GM21360 (cell line): ENCODE measurements around the gene TAF6L.
"Not testable (repeated sequence)": the region's sequence is repeated elsewhere in the genome, so short reads cannot be mapped to it uniquely, and the experiment has no call there.

ENCODE experiments used
- ATAC-seq: cut with Tn5 transposase; IDR thresholded peaks from one replicate; pipeline ENCODE4 v1.9.1; 2021; ENCODE audit warnings: mild to moderate bottlenecking, moderate library complexity; ENCODE audit not compliant: unreplicated experiment

TAF6L gene, protein sequence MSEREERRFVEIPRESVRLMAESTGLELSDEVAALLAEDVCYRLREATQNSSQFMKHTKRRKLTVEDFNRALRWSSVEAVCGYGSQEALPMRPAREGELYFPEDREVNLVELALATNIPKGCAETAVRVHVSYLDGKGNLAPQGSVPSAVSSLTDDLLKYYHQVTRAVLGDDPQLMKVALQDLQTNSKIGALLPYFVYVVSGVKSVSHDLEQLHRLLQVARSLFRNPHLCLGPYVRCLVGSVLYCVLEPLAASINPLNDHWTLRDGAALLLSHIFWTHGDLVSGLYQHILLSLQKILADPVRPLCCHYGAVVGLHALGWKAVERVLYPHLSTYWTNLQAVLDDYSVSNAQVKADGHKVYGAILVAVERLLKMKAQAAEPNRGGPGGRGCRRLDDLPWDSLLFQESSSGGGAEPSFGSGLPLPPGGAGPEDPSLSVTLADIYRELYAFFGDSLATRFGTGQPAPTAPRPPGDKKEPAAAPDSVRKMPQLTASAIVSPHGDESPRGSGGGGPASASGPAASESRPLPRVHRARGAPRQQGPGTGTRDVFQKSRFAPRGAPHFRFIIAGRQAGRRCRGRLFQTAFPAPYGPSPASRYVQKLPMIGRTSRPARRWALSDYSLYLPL

DNA sequence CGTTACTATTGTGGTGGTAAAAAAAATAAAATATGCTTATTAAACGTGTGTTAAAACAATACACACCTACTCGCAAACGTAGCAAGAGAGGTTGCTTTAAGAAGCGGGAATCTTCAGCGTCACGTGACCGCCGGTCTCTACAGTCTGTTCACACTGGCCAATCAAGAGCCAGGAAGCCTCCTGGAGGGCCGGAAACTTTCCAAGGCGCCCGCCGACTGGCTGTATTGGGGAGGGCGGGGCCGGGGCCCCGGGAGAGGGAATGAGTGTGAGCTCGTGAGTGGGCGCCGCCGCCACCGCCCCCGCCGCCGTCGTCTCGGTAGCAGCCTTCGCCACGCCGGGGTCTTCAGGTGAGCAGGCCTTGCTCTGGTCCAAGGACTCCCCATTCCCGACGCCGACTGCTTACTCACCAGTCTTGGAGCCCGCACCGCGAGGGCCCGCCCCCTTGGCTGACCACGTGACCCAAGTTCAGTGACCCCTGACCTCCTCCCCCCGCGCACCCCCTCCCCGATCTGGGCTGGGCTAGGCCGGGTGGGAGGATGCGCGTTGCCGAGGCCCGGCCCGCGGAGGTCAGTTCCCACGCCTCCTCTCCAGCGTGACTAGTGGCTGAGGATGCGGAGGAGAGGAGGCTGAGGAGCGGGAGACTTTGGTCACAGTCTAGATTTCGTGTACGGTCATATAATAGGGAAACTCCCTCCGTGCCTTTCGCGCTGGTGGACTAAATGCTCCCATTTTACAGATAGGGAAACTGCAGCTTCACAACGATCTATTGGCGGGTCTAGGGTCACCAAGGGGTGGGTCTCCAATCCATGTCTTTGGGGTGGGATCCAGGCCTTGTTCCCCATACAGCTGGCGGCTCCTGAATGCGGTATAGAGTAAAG is at the start of gene TAF6L:
Gene TAF6L, plus strand, starts transcription at position 253 of the 878 bp plus-strand sequence. CDS start 4,388 bp downstream, outside the sequence.
- ATAC-seq = peak; percentile 58

DNA sequence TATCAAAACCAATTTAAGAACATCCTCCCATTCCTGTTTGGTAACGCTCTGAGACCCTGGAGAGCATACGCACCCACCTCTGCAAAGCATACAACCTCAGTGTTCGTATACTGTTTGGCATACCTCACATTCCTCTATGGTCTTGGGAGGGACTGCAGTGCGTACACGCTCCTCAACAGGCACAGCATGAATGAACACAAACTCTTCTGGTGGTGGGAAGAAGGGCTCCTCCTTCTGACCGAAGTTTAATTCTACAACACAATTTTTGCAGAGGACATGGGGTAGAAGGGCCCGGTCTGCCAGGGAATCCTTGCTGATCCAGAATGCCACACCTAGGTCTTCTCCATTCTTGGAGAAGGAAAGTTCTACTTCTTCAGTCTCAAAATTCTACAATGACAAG is 49.2 kb upstream of the TAF6L start:
- no peak for ATAC-seq

- no peak for ATAC-seq
Measured at GRCh38 chr11:62724171-62724570, 47.0 kb upstream of the TAF6L start.

DNA sequence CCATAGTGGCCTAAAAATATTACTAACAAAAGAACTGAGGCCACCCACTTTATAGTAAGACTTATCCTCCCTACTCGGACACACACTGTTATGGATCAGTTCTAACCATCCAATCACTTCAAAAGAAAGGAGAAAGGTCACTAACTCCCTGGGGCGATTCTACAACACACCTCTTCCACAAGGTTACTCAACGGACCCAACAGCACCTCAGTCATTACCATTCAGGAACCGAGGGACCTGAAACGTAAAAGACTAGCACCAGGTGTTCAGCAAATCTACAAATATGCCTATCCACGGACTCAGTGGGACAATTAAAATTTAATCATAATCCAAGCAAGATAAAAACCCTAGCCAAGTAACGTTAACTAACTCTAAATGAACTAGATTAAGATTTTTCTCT is 45.5 kb upstream of the TAF6L start:
- no peak for ATAC-seq

DNA sequence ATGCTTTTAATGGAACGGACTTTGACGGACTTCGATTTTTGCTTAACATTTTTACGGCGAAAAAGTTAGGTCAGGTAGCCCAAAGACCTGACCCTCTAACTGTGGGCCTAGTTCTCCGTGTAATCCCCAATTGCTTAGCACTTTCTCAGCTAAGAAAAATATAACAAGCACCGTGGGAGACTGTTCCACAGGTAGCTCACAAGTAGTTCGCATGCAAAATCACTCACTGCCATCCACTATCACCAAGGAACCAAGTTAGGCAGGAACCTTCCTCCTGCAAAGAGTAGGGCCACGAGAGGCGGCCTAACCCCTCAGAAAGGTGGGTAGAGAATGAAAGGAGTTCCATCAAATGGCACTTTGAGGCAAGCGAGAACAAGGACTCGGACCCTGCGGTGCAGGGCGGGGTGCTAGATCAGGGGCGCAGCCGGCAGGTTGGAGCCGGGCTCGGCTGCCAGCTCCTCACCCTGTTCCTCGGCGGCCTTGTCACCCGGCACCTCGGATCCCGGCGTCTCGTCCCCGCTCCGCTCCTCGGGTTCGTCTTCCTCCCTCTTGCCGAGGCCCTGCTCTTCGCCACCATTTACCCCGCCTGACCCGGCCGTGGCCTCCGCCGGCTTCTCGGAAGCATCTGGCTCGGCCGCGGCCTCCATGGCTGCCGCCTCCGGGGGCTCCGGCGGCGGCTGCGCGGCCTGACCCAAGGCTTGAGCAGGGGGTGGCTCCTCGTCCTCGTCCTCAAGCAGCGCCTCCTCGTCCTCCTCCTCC is 44.9 kb upstream of the TAF6L start:
- no peak for ATAC-seq

GRCh38 chr11:62726915-62727164 is 44.4 kb upstream of the TAF6L start:
- no peak for ATAC-seq

DNA sequence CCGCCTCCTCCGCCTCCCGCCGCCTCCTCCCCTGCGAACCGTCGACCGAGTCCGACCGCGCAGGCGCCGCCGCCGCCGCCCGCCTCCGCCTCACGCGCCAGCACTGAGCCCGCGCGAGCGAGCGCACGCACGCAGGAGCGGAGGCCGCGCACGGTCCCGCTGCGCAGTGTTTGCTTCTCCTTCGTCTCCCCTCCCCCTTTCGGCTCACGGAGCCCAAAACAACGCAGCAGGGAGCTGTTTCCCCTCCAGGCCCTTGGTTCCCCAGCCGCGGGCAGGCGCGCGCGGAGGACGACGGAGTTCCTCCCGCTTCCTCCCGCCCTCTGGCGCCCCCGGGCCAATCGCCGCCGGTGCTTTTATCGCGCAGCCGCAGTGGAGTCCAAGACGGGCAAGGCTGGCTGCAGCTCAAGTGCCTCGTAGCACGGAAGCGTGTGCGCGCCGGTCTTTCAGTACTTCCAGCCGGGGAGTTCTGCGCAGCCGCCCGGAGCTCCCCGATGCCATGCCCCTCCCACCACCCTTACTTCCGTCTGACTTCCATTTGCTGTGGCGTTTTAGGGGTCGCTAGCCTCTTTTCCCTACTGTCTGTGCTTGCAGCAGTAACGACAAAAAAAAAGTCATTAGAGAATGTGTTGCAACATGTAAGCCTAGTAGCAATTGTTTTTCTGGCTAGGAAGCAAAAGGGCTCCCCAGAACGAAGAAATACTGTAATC is 43.9 kb upstream of the TAF6L start, which contains the start of gene HNRNPUL2:
Gene HNRNPUL2, minus strand, starts transcription at position 293 of the 707 bp plus-strand sequence. CDS start 301 bp downstream, outside the sequence.
- peak; percentile 67 for ATAC-seq

DNA sequence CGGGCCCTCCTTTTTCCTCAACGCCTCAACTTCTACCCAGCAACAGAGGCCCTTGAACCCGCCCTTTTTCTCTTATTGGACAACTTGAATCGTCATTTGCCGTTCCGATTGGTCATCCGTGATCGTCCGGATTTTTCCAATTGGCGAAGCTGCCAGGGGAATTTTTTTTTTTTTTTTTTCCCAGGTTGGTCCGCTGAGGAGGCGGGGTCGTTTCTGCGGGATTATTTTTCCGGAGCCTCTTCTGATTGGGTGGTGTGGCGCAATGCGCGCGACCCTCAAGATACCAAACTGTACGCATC is 43.4 kb upstream of the TAF6L start:
- ATAC-seq = peak; percentile 48

DNA sequence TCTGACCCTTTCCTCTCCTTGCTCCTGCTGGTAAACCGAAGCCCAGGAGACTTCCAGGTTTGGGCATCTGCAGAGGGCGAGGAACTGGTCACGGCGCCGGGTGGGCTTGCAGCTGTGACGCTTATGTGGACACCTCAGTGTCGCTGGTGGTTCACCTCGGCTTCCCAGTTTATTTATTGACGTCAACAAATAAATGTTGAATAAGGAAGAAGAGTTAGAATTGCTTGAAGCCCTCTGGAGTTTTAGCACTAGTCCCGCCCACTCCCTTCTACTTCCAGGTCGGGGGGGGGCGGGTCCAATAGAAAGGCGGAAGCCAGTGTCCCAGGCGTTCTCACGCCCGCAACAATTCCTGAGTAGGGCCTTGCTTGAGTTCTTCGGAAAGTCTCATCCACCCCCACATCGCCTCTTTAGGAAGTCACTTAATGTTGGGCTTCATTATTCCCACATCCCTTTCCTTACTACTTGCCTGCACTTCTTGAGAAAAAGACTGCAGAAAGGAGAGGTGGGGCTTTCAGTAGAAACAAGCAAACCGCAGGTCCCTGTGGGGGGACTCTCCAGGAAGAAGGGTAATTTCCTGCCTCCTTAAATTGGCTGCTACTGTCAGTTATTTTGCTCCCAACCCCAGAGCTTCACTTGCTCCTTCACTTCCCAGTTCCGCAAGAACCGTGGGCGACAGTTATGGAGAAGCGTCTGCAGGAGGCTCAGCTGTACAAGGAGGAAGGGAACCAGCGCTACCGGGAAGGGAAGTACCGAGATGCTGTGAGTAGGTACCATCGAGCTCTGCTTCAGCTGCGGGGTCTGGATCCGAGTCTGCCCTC is 42.8 kb upstream of the TAF6L start, which contains the start of gene TTC9C:
Gene TTC9C, plus strand, starts transcription at position 316 of the 818 bp plus-strand sequence. Its CDS starts 363 bp downstream, at position 679.
- ATAC-seq = no peak

DNA sequence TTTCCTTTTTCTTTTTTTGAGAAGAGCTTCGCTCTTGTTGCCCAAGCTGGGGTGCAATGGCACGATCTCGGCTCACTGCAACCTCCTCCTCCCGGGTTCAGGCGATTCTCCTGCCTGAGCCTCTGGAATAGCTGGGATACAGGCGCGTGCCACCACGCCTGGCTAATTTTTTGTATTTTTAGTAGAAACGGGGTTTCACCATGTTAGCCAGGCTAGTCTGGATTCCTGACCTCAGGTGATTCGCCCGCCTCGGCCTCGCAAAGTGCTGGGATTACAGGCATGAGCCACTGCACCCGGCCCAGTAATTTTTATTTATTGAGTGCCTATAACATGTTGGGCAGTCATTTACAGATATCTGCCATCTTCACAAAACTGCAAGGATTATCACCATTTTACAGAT is 41.1 kb upstream of the TAF6L start:
- not testable (repeated sequence) for ATAC-seq

- ATAC-seq = no peak
Measured at GRCh38 chr11:62732830-62733229, 38.4 kb upstream of the TAF6L start.

DNA sequence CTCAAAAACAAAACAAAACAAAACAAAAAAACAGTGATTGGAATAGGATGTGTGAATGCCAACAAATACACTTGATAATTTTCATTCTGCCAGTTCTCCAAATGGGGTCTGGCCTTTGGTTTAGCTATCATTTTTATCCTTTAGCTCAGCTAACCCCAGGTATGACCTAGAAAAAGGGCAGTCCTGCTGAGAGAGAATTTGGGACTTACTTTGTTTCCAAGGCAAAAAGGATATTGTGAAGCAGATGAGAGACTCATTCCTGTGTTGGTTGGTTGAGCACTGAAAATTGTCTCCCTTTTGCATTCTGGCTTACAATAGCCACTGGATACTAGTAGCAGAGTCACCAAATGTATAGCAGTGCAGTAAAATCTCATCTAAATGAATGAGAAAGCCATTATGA is 34.0 kb upstream of the TAF6L start:
- ATAC-seq = no peak

- ATAC-seq = no peak
Measured at GRCh38 chr11:62747475-62748160, 23.6 kb upstream of the TAF6L start.

DNA sequence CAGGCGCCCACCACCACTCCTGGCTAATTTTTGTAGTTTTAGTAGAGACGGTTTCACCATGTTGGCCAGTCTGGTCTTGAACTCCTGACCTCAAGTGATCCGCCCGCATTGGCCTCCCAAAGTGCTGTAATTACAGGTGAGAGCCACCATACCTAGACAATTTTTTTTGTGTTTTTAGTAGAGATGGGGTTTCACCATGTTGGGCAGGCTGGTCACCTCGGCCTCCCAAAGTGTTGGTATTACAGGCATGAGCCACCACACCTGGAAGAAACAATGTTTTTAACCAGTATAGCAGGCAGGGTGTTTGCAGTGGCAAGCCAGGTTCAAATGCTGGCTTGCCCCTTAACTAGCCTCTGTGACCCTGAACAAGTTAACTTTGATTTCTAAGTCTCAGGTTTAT is 21.3 kb upstream of the TAF6L start:
- ATAC-seq = not testable (repeated sequence)

- ATAC-seq = no peak
Measured at GRCh38 chr11:62752177-62752785, 18.9 kb upstream of the TAF6L start.

DNA sequence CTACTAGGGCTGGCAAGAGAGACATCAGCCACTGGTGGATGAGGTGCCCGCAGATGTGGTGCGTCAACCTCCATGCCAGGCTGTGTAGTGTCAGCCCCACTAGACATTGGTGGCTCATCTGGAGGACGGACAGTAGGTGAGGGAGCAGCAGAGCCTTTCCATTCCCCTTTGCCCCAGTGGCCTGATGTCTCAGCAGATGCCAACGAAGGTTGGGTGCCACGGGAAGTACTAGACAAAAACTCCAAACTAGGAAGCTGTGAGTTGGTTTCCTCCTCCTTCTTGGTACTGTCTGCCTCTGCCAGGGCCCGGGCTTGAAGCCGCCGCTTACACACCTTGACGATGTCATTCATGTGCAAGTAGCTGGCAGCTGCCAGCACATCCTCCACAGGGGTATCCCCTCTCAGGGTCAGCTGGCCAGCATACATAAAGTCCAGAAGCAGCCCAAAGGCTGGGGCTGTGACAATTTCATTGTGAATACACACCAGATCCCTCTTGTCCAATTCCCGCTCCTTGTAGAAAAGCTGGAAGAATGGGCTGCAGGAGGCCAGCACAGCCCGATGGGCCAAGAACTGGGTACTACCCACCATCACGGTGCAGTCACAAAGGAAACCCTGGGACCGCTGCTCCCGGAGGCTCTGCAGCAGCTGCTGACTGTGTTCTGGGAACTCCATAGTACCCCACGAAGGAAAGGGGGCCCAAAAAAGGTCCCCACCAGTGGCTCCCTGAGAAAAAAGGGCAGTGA is 18.0 kb upstream of the TAF6L start:
- no peak for ATAC-seq

GRCh38 chr11:62753736-62754603 is 17.2 kb upstream of the TAF6L start, which contains the start of gene ZBTB3:
Gene ZBTB3, minus strand, starts transcription at chr11:62754160. Its CDS starts 496 bp downstream, at chr11:62753664.
- ATAC-seq = peak; percentile 92
